ENCODE results near the gene OR10H5. TPM values are rescaled to one million over a fixed set of nuclear protein-coding genes. Genes with fewer than 3 reads are reported as not detected.

The OR10H5 gene
- total and polyA plus RNA-seq, 10 of the 15 experiments (the other 5 are each of a cell fraction or from before 2014, with no cell fraction given), result not detected

GRCh38 chr19:15843203-15843893, 55.9 kb downstream of the OR10H5 start:
- Histone ChIP-seq H3K4me2 (ENCODE audit: control insufficient read depth, insufficient read depth) (no peak overlapping the region), H3K9me3 (replicated peaks; ENCODE audit: control insufficient read depth, insufficient read depth, low read length) (no peaks in the 10 kb centered on the region; the same call in 2 of the 3 replicates), H3K36me3 (ENCODE audit: control insufficient read depth in 2 of 2, insufficient read depth in 2 of 2, low read length in 1 of 2) (no peaks in the 10 kb centered on the region), H3K79me2 (ENCODE audit: control insufficient read depth, insufficient read depth, low read length) (no peaks in the 10 kb centered on the region), H2AFZ (ENCODE audit: control insufficient read depth, low read depth, low read length) (no peak overlapping the region), H3K9ac (ENCODE audit: control insufficient read depth, insufficient read depth, low read length) (no peak overlapping the region), H3K4me3 (no peak overlapping the region), H3K4me1 (ENCODE audit: control insufficient read depth, insufficient read depth, low read length) (no peaks in the 10 kb centered on the region), H3K27me3 (replicated peaks in 1 of 2; ENCODE audit: control insufficient read depth in 2 of 2, insufficient read depth in 2 of 2, low read length in 1 of 2) (no peaks in the 10 kb centered on the region; a peak in 1 of 4 replicates), H4K20me1 (ENCODE audit: control insufficient read depth, insufficient read depth) (no peaks in the 10 kb centered on the region), H3K27ac (ENCODE audit: control insufficient read depth, insufficient read depth) (no peak overlapping the region)
- SMC1A ChIA-PET (ENCODE audit: uncharacterized antibody, unreplicated experiment), result no interaction called here
- in situ Hi-C loops (cut with MboI), result no loop called here
- 27% methylated on average over 5 of the region's 5 CpGs for WGBS (ENCODE audit: insufficient coverage, insufficient replicate concordance, low lambda C conversion rate, missing lambda C conversion rate)
- CTCF ChIA-PET, result no interaction called here
- intact Hi-C loops (cut with micrococcal nuclease; ENCODE audit: unreplicated experiment), result no loop called here
- no TSS peak for BruUV-seq (replicated peaks)
- no peak for DNase-seq (ENCODE audit: low read depth, low spot score)
- ATAC-seq, result no peak
- RAD21 ChIA-PET (ENCODE audit: unreplicated experiment), result no interaction called here
- POLR2A ChIA-PET, result no interaction called here
- no peak for FAIRE-seq
- TF ChIP-seq MEF2A (IDR thresholded peaks at IDR 0.05; ENCODE audit: insufficient read depth, low read depth, low read length) (no peak), E2F8 (IDR thresholded peaks at IDR 0.05; ENCODE audit: low read depth, partially characterized antibody) (no peak), CBX3 (IDR thresholded peaks at IDR 0.05; ENCODE audit: borderline replicate concordance, low read depth) (no peak), USF2 (IDR thresholded peaks at IDR 0.05; ENCODE audit: borderline replicate concordance, low read depth, low read length) (no peak), IRF5 (IDR thresholded peaks at IDR 0.05; ENCODE audit: borderline replicate concordance) (no peak), SRF (IDR thresholded peaks at IDR 0.05; ENCODE audit: low read depth in 2 of 2, low read length in 2 of 2) (no peak), PKNOX1 (IDR thresholded peaks at IDR 0.05) (no peak), MEF2B (IDR thresholded peaks at IDR 0.05; ENCODE audit: partially characterized antibody, poor library complexity, severe bottlenecking) (no peak), MYB (IDR thresholded peaks at IDR 0.05; ENCODE audit: borderline replicate concordance, low read depth, low read length) (no peak), SMAD5 (IDR thresholded peaks at IDR 0.05; ENCODE audit: low read depth) (no peak), NR2C2 (IDR thresholded peaks at IDR 0.05; ENCODE audit: borderline replicate concordance, control insufficient read depth, insufficient read length, low read depth) (no peak), TARDBP (IDR thresholded peaks at IDR 0.05; ENCODE audit: borderline replicate concordance) (no peak), ZNF592 (IDR thresholded peaks at IDR 0.05) (no peak)
